Measurements from ENCODE around the gene ENO2.

DNA sequence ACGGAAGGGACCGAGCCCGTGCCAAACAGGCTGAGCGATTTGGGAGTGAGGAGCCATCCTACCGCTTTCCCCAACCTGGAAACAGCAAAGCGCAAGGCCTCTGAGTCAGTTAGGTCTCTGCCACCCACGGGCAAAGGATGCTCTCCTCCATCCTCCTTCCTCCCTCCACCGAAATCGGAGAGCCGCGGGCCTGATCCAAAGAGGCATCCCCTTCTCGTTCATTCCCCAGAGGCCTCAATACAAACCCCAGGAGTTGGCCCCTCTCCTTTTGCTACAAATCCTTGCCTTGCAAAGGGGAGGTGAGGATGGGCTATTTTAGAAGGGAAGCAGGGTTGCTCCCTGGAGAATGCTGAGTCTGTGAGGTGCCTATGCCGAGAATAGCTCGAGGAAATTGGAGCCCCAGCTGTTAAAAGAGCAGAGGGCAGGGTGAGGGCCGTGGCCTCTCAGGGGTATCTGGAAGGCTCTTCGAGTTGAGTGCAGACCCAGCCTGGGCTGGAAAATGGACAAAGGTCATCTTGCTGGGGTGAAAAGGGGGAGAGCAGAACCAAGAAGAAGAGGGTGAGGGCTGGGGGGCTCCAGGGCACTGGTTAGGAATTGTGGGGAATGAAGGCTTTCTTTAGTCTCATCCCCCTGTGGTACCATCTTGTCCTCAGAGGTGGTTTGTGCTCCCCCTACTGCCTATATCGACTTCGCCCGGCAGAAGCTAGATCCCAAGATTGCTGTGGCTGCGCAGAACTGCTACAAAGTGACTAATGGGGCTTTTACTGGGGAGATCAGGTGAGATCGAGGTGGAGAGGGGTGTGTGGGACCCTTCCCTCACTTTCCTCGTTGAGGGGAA lies 46.0 kb upstream of the ENO2 start:
- TF ChIP-seq, protein P1, sequence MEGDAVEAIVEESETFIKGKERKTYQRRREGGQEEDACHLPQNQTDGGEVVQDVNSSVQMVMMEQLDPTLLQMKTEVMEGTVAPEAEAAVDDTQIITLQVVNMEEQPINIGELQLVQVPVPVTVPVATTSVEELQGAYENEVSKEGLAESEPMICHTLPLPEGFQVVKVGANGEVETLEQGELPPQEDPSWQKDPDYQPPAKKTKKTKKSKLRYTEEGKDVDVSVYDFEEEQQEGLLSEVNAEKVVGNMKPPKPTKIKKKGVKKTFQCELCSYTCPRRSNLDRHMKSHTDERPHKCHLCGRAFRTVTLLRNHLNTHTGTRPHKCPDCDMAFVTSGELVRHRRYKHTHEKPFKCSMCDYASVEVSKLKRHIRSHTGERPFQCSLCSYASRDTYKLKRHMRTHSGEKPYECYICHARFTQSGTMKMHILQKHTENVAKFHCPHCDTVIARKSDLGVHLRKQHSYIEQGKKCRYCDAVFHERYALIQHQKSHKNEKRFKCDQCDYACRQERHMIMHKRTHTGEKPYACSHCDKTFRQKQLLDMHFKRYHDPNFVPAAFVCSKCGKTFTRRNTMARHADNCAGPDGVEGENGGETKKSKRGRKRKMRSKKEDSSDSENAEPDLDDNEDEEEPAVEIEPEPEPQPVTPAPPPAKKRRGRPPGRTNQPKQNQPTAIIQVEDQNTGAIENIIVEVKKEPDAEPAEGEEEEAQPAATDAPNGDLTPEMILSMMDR (IDR thresholded peaks at IDR 0.05; ENCODE audit: low read length) = peak; percentile 48
- TF ChIP-seq EZH2 (IDR thresholded peaks at IDR 0.05; ENCODE audit: borderline replicate concordance, low read length) = no peak
